Ascending aorta (tissue), 2 donors: ENCODE results near the gene BRAF. TPM values are rescaled to one million over a fixed set of nuclear protein-coding genes. Genes with fewer than 3 reads are reported as not detected.
"Not testable (repeated sequence)": the region's sequence is repeated elsewhere in the genome, so short reads cannot be mapped to it uniquely, and the experiment has no call there.

Experiments used
- DNase-seq, 2 donors: peaks; one replicate each; pipeline ENCODE4 v3.0.0-alpha.2; 2019; ENCODE audit warnings: low spot score in 2 of 2
- H3K27ac ChIP-seq, 2 donors: fragments of 200-600 bp; sonication (generic); one replicate each; pipeline ENCODE4 v1.5.1; 2016 to 2017; ENCODE audit warnings: mild to moderate bottlenecking in 1 of 2
- H3K27me3 ChIP-seq: fragments of 200-600 bp; sonication (generic); one replicate; pipeline ENCODE4 v1.5.1; 2017
- H3K36me3 ChIP-seq, 2 donors: fragments of 200-600 bp; sonication (generic); one replicate each; pipeline ENCODE4 v1.5.1; 2016
- H3K4me1 ChIP-seq, 2 donors: fragments of 200-600 bp; sonication (generic); one replicate each; pipeline ENCODE4 v1.5.1; 2016 to 2017; ENCODE audit warnings: mild to moderate bottlenecking in 1 of 2
- H3K4me3 ChIP-seq, 2 donors: fragments of 200-600 bp; sonication (generic); one replicate each; pipeline ENCODE4 v1.5.1; 2016 to 2017; ENCODE audit warnings: mild to moderate bottlenecking in 1 of 2
- H3K9me3 ChIP-seq, 2 donors: fragments of 200-600 bp; sonication (generic); one replicate each; pipeline ENCODE4 v1.5.1; 2016
- CTCF ChIP-seq, 3 experiments: fragments of 200-600 bp in 2 of 3; fragments of 450-650 bp in 1 of 3; sonication (generic) in 2 of 3; IDR thresholded peaks; one replicate each; pipeline ENCODE4 v1.5.1; 2016 to 2019; ENCODE audit warnings: antibody characterized with exemption in 3 of 3, mild to moderate bottlenecking in 1 of 3, moderate library complexity in 1 of 3
- intact Hi-C: fragments of 100-400 bp; cut with DNase I; formaldehyde crosslinking; loops from one replicate; pipeline ENCODE4 v1.15.1; 2023
- total RNA-seq: library from RNA; depleted of rRNA; stranded (reverse); fragments of >200 nt; gene quantifications from one replicate; pipeline ENCODE4 v1.1.0, GENCODE V29; 2016

Gene BRAF
- total RNA-seq, 1 donor from 2014 or later, result 14.2 TPM

- Histone ChIP-seq H3K27me3 (no peaks in the 10 kb centered on the region), H3K9me3 (no peaks in the 10 kb centered on the region), H3K36me3 (peaks cover 10 to 15% of the 10 kb centered on the region in 2 donors), H3K4me1 (peaks cover 0 to 13% of the 10 kb centered on the region in 2 donors), H3K27ac (no peak overlapping the region), H3K4me3 (no peak overlapping the region)
- intact Hi-C loops, result no loop called here
- peak in 1 of 2 donors; percentile 35 for DNase-seq
- TF ChIP-seq CTCF (IDR thresholded peaks at IDR 0.05), result no peak
Measured at GRCh38 chr7:140694592-140694991, 230.1 kb downstream of the BRAF start.

GRCh38 chr7:140693849-140694248 lies 230.9 kb downstream of the BRAF start:
- H3K4me3 ChIP-seq, H3K27me3 ChIP-seq, H3K27ac ChIP-seq, H3K9me3 ChIP-seq, intact Hi-C loops: not testable (repeated sequence)
- Histone ChIP-seq H3K4me1 (peaks cover 0 to 13% of the 10 kb centered on the region in 2 donors), H3K36me3 (peaks cover 12 to 20% of the 10 kb centered on the region in 2 donors)
- peak in 1 of 2 donors; percentile 57 for DNase-seq

- Histone ChIP-seq H3K36me3 (peaks cover 28 to 39% of the 10 kb centered on the region in 2 donors), H3K27me3 (no peaks in the 10 kb centered on the region), H3K4me3 (no peak overlapping the region), H3K9me3 (no peaks in the 10 kb centered on the region), H3K27ac (no peak overlapping the region), H3K4me1 (peaks cover 0 to 4% of the 10 kb centered on the region in 2 donors)
- DNase-seq, result peak in 1 of 2 donors; percentile 50
- intact Hi-C loops, result no loop called here
- no peak for TF ChIP-seq CTCF (IDR thresholded peaks at IDR 0.05)
Measured at GRCh38 chr7:140691376-140692045, 233.2 kb downstream of the BRAF start.

- intact Hi-C loops, result no loop called here
- peak in 1 of 2 donors; percentile 44 for DNase-seq
- H3K27ac ChIP-seq, result no peak overlapping the region
- H3K27me3 ChIP-seq, result no peaks in the 10 kb centered on the region
- no peaks in the 10 kb centered on the region for H3K9me3 ChIP-seq
- no peaks in the 10 kb centered on the region for H3K4me1 ChIP-seq
- no peak overlapping the region for H3K4me3 ChIP-seq
- H3K36me3 ChIP-seq, result peaks cover 35 to 44% of the 10 kb centered on the region in 2 donors
- no peak for TF ChIP-seq CTCF (IDR thresholded peaks at IDR 0.05)
Measured at GRCh38 chr7:140689199-140690152, 235.3 kb downstream of the BRAF start.

GRCh38 chr7:140688341-140688740 lies 236.4 kb downstream of the BRAF start:
- no peaks in the 10 kb centered on the region for H3K9me3 ChIP-seq
- H3K36me3 ChIP-seq, result peaks cover 39 to 55% of the 10 kb centered on the region in 2 donors
- H3K27ac ChIP-seq, result no peak overlapping the region
- no peaks in the 10 kb centered on the region for H3K4me1 ChIP-seq
- no peak overlapping the region for H3K4me3 ChIP-seq
- DNase-seq, result peak in 1 of 2 donors; percentile 54
- no peak for TF ChIP-seq CTCF (IDR thresholded peaks at IDR 0.05)
- intact Hi-C loops, result no loop called here
- no peaks in the 10 kb centered on the region for H3K27me3 ChIP-seq

- intact Hi-C loops, result no loop called here
- peak in 1 of 2 donors; percentile 55 for DNase-seq
- Histone ChIP-seq H3K27me3 (no peaks in the 10 kb centered on the region), H3K27ac (no peak overlapping the region), H3K4me3 (no peak overlapping the region), H3K36me3 (peaks cover 42 to 58% of the 10 kb centered on the region in 2 donors), H3K9me3 (no peaks in the 10 kb centered on the region), H3K4me1 (no peaks in the 10 kb centered on the region)
- TF ChIP-seq CTCF (IDR thresholded peaks at IDR 0.05), result no peak
Measured at GRCh38 chr7:140686921-140687320, 237.8 kb downstream of the BRAF start.
